DND-41 (cell line): ENCODE results near the gene TCEANC2.

ENCODE experiments used
- ATAC-seq: fragments of 200-7000 bp; cut with Tn5 transposase; 3 replicates; pipeline ENCODE4 v1.9.1; 2021; ENCODE audit warnings: low read depth; ENCODE audit not compliant: insufficient read depth
- DNase-seq: peaks from one replicate; pipeline ENCODE4 v3.0.0-alpha.2; 2020
- H2AFZ ChIP-seq: 2 replicates; pipeline ENCODE4 v1.6.0; 2012; ENCODE audit warnings: low read depth, low read length
- H3K27ac ChIP-seq: 2 replicates; pipeline ENCODE4 v1.5.1; 2012; ENCODE audit warnings: low read length, inconsistent platforms
- H3K27me3 ChIP-seq: fragments of 200-600 bp; sonication (generic); 2 replicates; pipeline ENCODE4 v1.6.0; 2012; ENCODE audit warnings: low read length, mild to moderate bottlenecking, inconsistent platforms; ENCODE audit not compliant: insufficient read depth, poor library complexity
- H3K36me3 ChIP-seq: 2 replicates; pipeline ENCODE4 v1.5.1; 2012; ENCODE audit warnings: low read length, inconsistent platforms; ENCODE audit not compliant: insufficient read depth
- H3K4me1 ChIP-seq: 2 replicates; pipeline ENCODE4 v1.5.1; 2012; ENCODE audit warnings: mild to moderate bottlenecking, low read length; ENCODE audit not compliant: insufficient read depth
- H3K4me2 ChIP-seq: 2 replicates; pipeline ENCODE4 v1.6.0; 2012; ENCODE audit warnings: mild to moderate bottlenecking, moderate library complexity, low read length, inconsistent platforms; ENCODE audit not compliant: insufficient read depth
- H3K4me3 ChIP-seq, 2 experiments: fragments of 200-600 bp in 1 of 2; shearing (Covaris generic) in 1 of 2; 2 replicates each; pipeline ENCODE4 v1.5.1; 2012 to 2016; ENCODE audit warnings: inconsistent platforms in 2 of 2, low read length in 2 of 2, mild to moderate bottlenecking in 2 of 2, low read depth in 1 of 2, moderate library complexity in 1 of 2
- H3K79me2 ChIP-seq: 2 replicates; pipeline ENCODE4 v1.6.0; 2012; ENCODE audit warnings: low read length, inconsistent platforms; ENCODE audit not compliant: insufficient read depth
- H3K9ac ChIP-seq: 2 replicates; pipeline ENCODE4 v1.6.0; 2012; ENCODE audit warnings: low read depth, mild to moderate bottlenecking, inconsistent platforms, low read length, moderate library complexity
- H3K9me3 ChIP-seq: 2 replicates; pipeline ENCODE4 v1.5.1; 2012; ENCODE audit warnings: low read length, moderate library complexity, mild to moderate bottlenecking, inconsistent platforms; ENCODE audit not compliant: insufficient read depth, severe bottlenecking
- H4K20me1 ChIP-seq: 2 replicates; pipeline ENCODE4 v1.6.0; 2012; ENCODE audit warnings: low read length; ENCODE audit not compliant: insufficient read depth
- CTCF ChIP-seq: IDR thresholded peaks from 2 replicates; pipeline ENCODE4 v1.5.1; 2012; ENCODE audit warnings: borderline replicate concordance, low read length, moderate library complexity, mild to moderate bottlenecking; ENCODE audit not compliant: poor library complexity, severe bottlenecking; ENCODE audit errors: extremely low read depth
- EZH2 ChIP-seq: IDR thresholded peaks from 3 replicates; pipeline ENCODE4 v1.6.1; 2012; ENCODE audit warnings: borderline replicate concordance, low read depth, mild to moderate bottlenecking, moderate library complexity, low read length, inconsistent platforms; ENCODE audit not compliant: severe bottlenecking

Gene TCEANC2

GRCh38 chr1:54122135-54122751 lies 68.8 kb downstream of the TCEANC2 start:
- Histone ChIP-seq H3K4me1 (peaks cover 10% of the 10 kb centered on the region), H3K9ac (no peak overlapping the region), H3K36me3 (no peaks in the 10 kb centered on the region), H3K27me3 (peaks cover 16% of the 10 kb centered on the region), H3K9me3 (no peaks in the 10 kb centered on the region), H2AFZ (no peak overlapping the region), H4K20me1 (no peaks in the 10 kb centered on the region), H3K4me3 (no peak overlapping the region), H3K4me2 (peak overlapping the region; percentile 55), H3K79me2 (no peaks in the 10 kb centered on the region), H3K27ac (no peak overlapping the region)
- ATAC-seq (no peak; the same call in 2 of the 3 replicates), DNase-seq (no peak)
- TF ChIP-seq CTCF = no peak
- no peak for TF ChIP-seq EZH2

DNA sequence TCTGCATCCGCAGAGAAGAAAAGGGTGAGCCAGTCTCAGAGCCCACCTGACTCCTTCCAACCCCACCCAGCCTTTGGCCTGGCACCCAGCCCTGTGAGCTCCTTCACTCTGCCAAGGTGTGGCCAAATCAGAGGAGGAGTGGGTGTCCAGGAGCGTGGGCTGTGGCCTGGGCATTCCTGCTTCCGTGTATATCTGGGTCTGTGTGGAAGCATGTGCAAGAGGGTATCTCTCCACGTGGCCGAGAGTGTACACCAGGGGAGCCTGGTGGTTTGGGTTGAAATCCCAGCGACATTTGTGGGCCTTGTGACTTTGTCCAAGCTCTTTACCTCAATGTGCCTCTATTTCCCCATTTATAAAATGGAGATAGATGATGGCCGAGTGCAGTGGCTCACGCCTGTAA lies 69.6 kb downstream of the TCEANC2 start:
- no peak for TF ChIP-seq CTCF
- TF ChIP-seq EZH2 = no peak
- DNase-seq = no peak
- Histone ChIP-seq H3K4me3 (no peak overlapping the region), H3K9me3 (no peaks in the 10 kb centered on the region), H2AFZ (no peak overlapping the region), H3K4me2 (no peak overlapping the region), H3K9ac (no peak overlapping the region), H3K27me3 (peaks cover 16% of the 10 kb centered on the region), H3K4me1 (peaks cover 10% of the 10 kb centered on the region), H3K27ac (no peak overlapping the region), H3K79me2 (no peaks in the 10 kb centered on the region), H3K36me3 (no peaks in the 10 kb centered on the region), H4K20me1 (no peaks in the 10 kb centered on the region)
- no peak for ATAC-seq

GRCh38 chr1:54124472-54124871 lies 71.1 kb downstream of the TCEANC2 start:
- H3K9ac ChIP-seq = no peak overlapping the region
- DNase-seq = no peak

More at GRCh38 chr1:54124472-54124871, 71.1 kb downstream of the TCEANC2 start:
- TF ChIP-seq EZH2 (no peak), CTCF (no peak)
- no peak for ATAC-seq
- H3K27ac ChIP-seq = no peak overlapping the region
- H3K4me3 ChIP-seq = no peak overlapping the region
- peaks cover 16% of the 10 kb centered on the region for H3K27me3 ChIP-seq
- H3K36me3 ChIP-seq = no peaks in the 10 kb centered on the region
- H3K9me3 ChIP-seq = no peaks in the 10 kb centered on the region
- H4K20me1 ChIP-seq = no peaks in the 10 kb centered on the region
- no peak overlapping the region for H3K4me2 ChIP-seq
- H3K79me2 ChIP-seq = no peaks in the 10 kb centered on the region
- peaks cover 10% of the 10 kb centered on the region for H3K4me1 ChIP-seq
- no peak overlapping the region for H2AFZ ChIP-seq
